ENCODE measurements around the gene WEE2. TPM values are rescaled to one million over a fixed set of nuclear protein-coding genes. Genes with fewer than 3 reads are reported as not detected.

WEE2 gene
- total and polyA plus RNA-seq, 2 of the 13 experiments (the other 11 are each of a cell fraction or from before 2014, with no cell fraction given), result not detected

GRCh38 chr7:141696348-141696747 lies 11.8 kb upstream of the WEE2 start:
- H3K79me2 ChIP-seq (ENCODE audit: insufficient read depth, low read length), result no peaks in the 10 kb centered on the region
- ATAC-seq (no peak), FAIRE-seq (no peak), DNase-seq (ENCODE audit: low spot score) (no peak)
- H3K4me1 ChIP-seq (ENCODE audit: insufficient read depth, low read length), result peaks cover 41% of the 10 kb centered on the region
- CTCF ChIA-PET (ENCODE audit: low intra/inter-chr PET ratio, low total read pairs), result no interaction called here
- intact Hi-C loops (cut with micrococcal nuclease; ENCODE audit: unreplicated experiment), result loop anchor here (2.0 kb wide), 1 partner anchor 42 kb away; the partner anchor contains the start of gene SSBP1
- no TSS peak for BruUV-seq (replicated peaks)
- H3K4me2 ChIP-seq (ENCODE audit: low read depth, low read length), result peak overlapping the region; percentile 32
- no peaks in the 10 kb centered on the region for H3K27me3 ChIP-seq (ENCODE audit: control insufficient read depth in 1 of 2, insufficient read depth in 2 of 2, low read length in 2 of 2)
- peak overlapping the region; percentile 6; the same call in 1 of the 2 replicates for H3K9ac ChIP-seq (ENCODE audit: insufficient read depth, low read depth, low read length)
- POLR2A ChIA-PET, result interaction anchor here (1.2 to 1.7 kb wide), 5 partner anchors 9 to 42 kb away, joined by 3 to 18 read pairs (median 3); partner anchors contain the start of gene SSBP1
- in situ Hi-C loops (cut with HindIII; ENCODE audit: extremely low pct_ligation_motif_present, low pct_unique_long_range_greater_than_20kb), result no loop called here
- no peak overlapping the region for H3K4me3 ChIP-seq (replicated peaks in 1 of 3; ENCODE audit: insufficient read depth in 1 of 3, low read depth in 2 of 3, low read length in 3 of 3)
- H3K36me3 ChIP-seq (replicated peaks in 1 of 2; ENCODE audit: control insufficient read depth in 1 of 2, insufficient read depth in 2 of 2, low read length in 2 of 2), result no peaks in the 10 kb centered on the region
- H3K9me3 ChIP-seq (ENCODE audit: low read length), result no peaks in the 10 kb centered on the region
- no peak overlapping the region for H2AFZ ChIP-seq (ENCODE audit: low read length)
- 5% methylated on average over 2 of the region's 2 CpGs for WGBS (ENCODE audit: low lambda C conversion rate)
- H3K27ac ChIP-seq (ENCODE audit: extremely low read length, insufficient read depth, low read length), result peak overlapping the region; percentile 8
- TF ChIP-seq ATRX (CRISPR knock-in tag; IDR thresholded peaks at IDR 0.05; ENCODE audit: borderline replicate concordance) (no peak), BHLHE40 (IDR thresholded peaks at IDR 0.05; ENCODE audit: low read length) (peak; percentile 36; the same call in 1 of the 2 replicates), SOX5 (CRISPR knock-in tag; IDR thresholded peaks at IDR 0.05; ENCODE audit: borderline replicate concordance) (no peak), ZNF749 (CRISPR knock-in tag; IDR thresholded peaks at IDR 0.05; ENCODE audit: borderline replicate concordance) (no peak), SMC3 (IDR thresholded peaks at IDR 0.05; ENCODE audit: low read length) (0 out of 2 replicates have a peak, but pooled peaks have one; percentile 2)
- 0 out of 2 replicates have a peak, but pooled peaks cover 2% of the 10 kb centered on the region for H4K20me1 ChIP-seq (ENCODE audit: insufficient read depth, low read length)

- H3K27ac ChIP-seq (ENCODE audit: extremely low read length, insufficient read depth, low read length), result no peak overlapping the region
- FAIRE-seq, result no peak
- TF ChIP-seq ZBTB37 (CRISPR knock-in tag; IDR thresholded peaks at IDR 0.05) (no peak), ZNF687 (CRISPR knock-in tag; IDR thresholded peaks at IDR 0.05) (no peak), ZNF761 (CRISPR knock-in tag; conservative IDR thresholded peaks at IDR 0.05) (no peak), PCBP1 (IDR thresholded peaks at IDR 0.05; ENCODE audit: borderline replicate concordance, low read depth, low read length) (no peak), RBFOX2 (IDR thresholded peaks at IDR 0.05; ENCODE audit: low read depth, low read length) (no peak), ARNT2 (CRISPR knock-in tag; IDR thresholded peaks at IDR 0.05; ENCODE audit: low read depth) (no peak), ETV5 (CRISPR knock-in tag; IDR thresholded peaks at IDR 0.05; ENCODE audit: borderline replicate concordance) (no peak), ZBTB42 (CRISPR knock-in tag; IDR thresholded peaks at IDR 0.05) (no peak)
Measured at GRCh38 chr7:141697211-141697871, 10.8 kb upstream of the WEE2 start.

More at GRCh38 chr7:141697211-141697871, 10.8 kb upstream of the WEE2 start:
- Histone ChIP-seq H2AFZ (ENCODE audit: low read length) (no peak overlapping the region), H3K36me3 (replicated peaks in 1 of 2; ENCODE audit: control insufficient read depth in 1 of 2, insufficient read depth in 2 of 2, low read length in 2 of 2) (no peaks in the 10 kb centered on the region), H3K9ac (ENCODE audit: insufficient read depth, low read depth, low read length) (no peak overlapping the region), H3K27me3 (ENCODE audit: control insufficient read depth in 1 of 2, insufficient read depth in 2 of 2, low read length in 2 of 2) (no peaks in the 10 kb centered on the region), H3K4me1 (ENCODE audit: insufficient read depth, low read length) (peaks cover 39% of the 10 kb centered on the region), H4K20me1 (ENCODE audit: insufficient read depth, low read length) (0 out of 2 replicates have a peak, but pooled peaks cover 2% of the 10 kb centered on the region), H3K4me2 (ENCODE audit: low read depth, low read length) (no peak overlapping the region), H3K9me3 (ENCODE audit: low read length) (no peaks in the 10 kb centered on the region), H3K4me3 (replicated peaks in 1 of 3; ENCODE audit: insufficient read depth in 1 of 3, low read depth in 2 of 3, low read length in 3 of 3) (no peak overlapping the region), H3K79me2 (ENCODE audit: insufficient read depth, low read length) (no peaks in the 10 kb centered on the region)
- intact Hi-C loops (cut with micrococcal nuclease; ENCODE audit: unreplicated experiment) (loop anchor here (2.0 kb wide), 1 partner anchor 41 kb away; the partner anchor contains the start of gene SSBP1), in situ Hi-C loops (cut with HindIII; ENCODE audit: extremely low pct_ligation_motif_present, low pct_unique_long_range_greater_than_20kb) (no loop called here)
- no peak for ATAC-seq
- DNase-seq (ENCODE audit: low spot score), result no peak
- BruUV-seq (replicated peaks), result no TSS peak
- CTCF ChIA-PET (ENCODE audit: low intra/inter-chr PET ratio, low total read pairs), result no interaction called here
- POLR2A ChIA-PET, result no interaction called here
- WGBS (ENCODE audit: low lambda C conversion rate), result 93% methylated on average over 10 of the region's 10 CpGs
